K562 (cell line): Measurements from ENCODE around the gene KRT76. TPM values are rescaled to one million over a fixed set of nuclear protein-coding genes. Genes with fewer than 3 reads are reported as not detected.

Source experiments
- BHLHE40 ChIP-seq: IDR thresholded peaks from 2 replicates; pipeline ENCODE4 v1.6.1; 2011; ENCODE audit warnings: low read length, improper control_type of control experiment
- CBFA2T3 ChIP-seq: fragments of 450-650 bp; IDR thresholded peaks from 2 replicates; pipeline ENCODE4 v1.6.1; 2017
- CXXC5 ChIP-seq: fragments of 250-450 bp; sonication (Bioruptor Pico); IDR thresholded peaks from 2 replicates; pipeline ENCODE4 v1.8.0; 2022; ENCODE audit warnings: inconsistent platforms, mild to moderate bottlenecking, moderate library complexity
- E2F6 ChIP-seq, 2 experiments: IDR thresholded peaks; 2 replicates each; pipeline ENCODE4 v1.6.1; 2011; ENCODE audit warnings: borderline replicate concordance in 1 of 2, control low read depth in 1 of 2, low read depth in 1 of 2, low read length in 1 of 2, mild to moderate bottlenecking in 1 of 2, mixed read lengths in 1 of 2, moderate library complexity in 1 of 2; ENCODE audit not compliant: insufficient read depth in 1 of 2, insufficient read length in 1 of 2, poor library complexity in 1 of 2, severe bottlenecking in 1 of 2; ENCODE audit errors: extremely low read depth in 1 of 2
- ESRRA ChIP-seq: fragments of 450-650 bp; IDR thresholded peaks from 2 replicates; pipeline ENCODE4 v1.6.1; 2014; ENCODE audit warnings: low read depth, mild to moderate bottlenecking, moderate library complexity, borderline replicate concordance
- GABPA ChIP-seq: fragments of 200-800 bp; sonication (Bioruptor generic); conservative IDR thresholded peaks from 2 replicates; pipeline ENCODE4 v1.6.1; 2016; ENCODE audit warnings: low read depth, missing genetic modification characterization, missing compliant biosample characterization
- GABPB2 ChIP-seq: fragments of 250-450 bp; sonication (Bioruptor Pico); conservative IDR thresholded peaks from 2 replicates; pipeline ENCODE4 v1.5.1; 2021; ENCODE audit warnings: mild to moderate bottlenecking
- HNRNPLL ChIP-seq: fragments of 200-400 bp; formaldehyde crosslinking; IDR thresholded peaks from 2 replicates; pipeline ENCODE4 v1.6.1; 2017; ENCODE audit warnings: low read length, low read depth, mild to moderate bottlenecking; ENCODE audit not compliant: poor library complexity, severe bottlenecking
- L3MBTL2 ChIP-seq: fragments of 450-650 bp; IDR thresholded peaks from 2 replicates; pipeline ENCODE4 v1.6.1; 2016; ENCODE audit warnings: mild to moderate bottlenecking, moderate library complexity
- MCM2 ChIP-seq: fragments of 450-650 bp; IDR thresholded peaks from 2 replicates; pipeline ENCODE4 v1.6.1; 2017; ENCODE audit warnings: low read depth, mild to moderate bottlenecking
- NR2C2 ChIP-seq, 2 experiments: fragments of 200-800 bp in 1 of 2; sonication (Bioruptor generic) in 1 of 2; sonication (generic) in 1 of 2; formaldehyde crosslinking in 1 of 2; IDR thresholded peaks; 2 replicates each; pipeline versions ENCODE4 v1.6.1 to v1.8.0; 2016 to 2022; ENCODE audit warnings: mild to moderate bottlenecking in 1 of 2, missing compliant biosample characterization in 1 of 2, missing genetic modification characterization in 1 of 2, missing genetic modification reagents in 1 of 2
- POLR2A ChIP-seq: fragments of 450-650 bp; conservative IDR thresholded peaks from 2 replicates; pipeline ENCODE4 v1.6.1; 2016
- RBM14 ChIP-seq: fragments of 200-400 bp; formaldehyde crosslinking; IDR thresholded peaks from 2 replicates; pipeline ENCODE4 v1.6.1; 2018; ENCODE audit warnings: low read depth, mild to moderate bottlenecking, low read length, moderate library complexity, borderline replicate concordance; ENCODE audit not compliant: insufficient read depth
- RCOR1 ChIP-seq, 2 experiments: IDR thresholded peaks; 2 replicates each; pipeline ENCODE4 v1.6.1; 2012; ENCODE audit warnings: low read depth in 2 of 2, low read length in 2 of 2, borderline replicate concordance in 1 of 2, improper control_type of control experiment in 1 of 2
- RUNX1 ChIP-seq: sonication (generic); IDR thresholded peaks from 2 replicates; pipeline ENCODE4 v1.6.1; 2016; ENCODE audit warnings: antibody characterized with exemption, low read depth
- SMARCE1 ChIP-seq: fragments of 450-650 bp; IDR thresholded peaks from 2 replicates; pipeline ENCODE4 v1.7.1; 2016; ENCODE audit warnings: mild to moderate bottlenecking
- SPI1 ChIP-seq: IDR thresholded peaks from 2 replicates; pipeline ENCODE4 v1.6.1; 2011; ENCODE audit warnings: low read depth, low read length, control low read depth, borderline replicate concordance
- ZKSCAN1 ChIP-seq: fragments of 150-350 bp; IDR thresholded peaks from 2 replicates; pipeline ENCODE4 v1.6.1; 2016; ENCODE audit warnings: low read depth, low read length
- ZNF263 ChIP-seq: sonication (generic); formaldehyde crosslinking; IDR thresholded peaks from 2 replicates; pipeline ENCODE4 v1.8.0; 2022; ENCODE audit warnings: mild to moderate bottlenecking, missing genetic modification reagents, borderline replicate concordance
- polyA plus RNA-seq, 8 experiments: library from polyadenylated mRNA; depleted of rRNA in 4 of 8; stranded (reverse) in 5 of 8; unstranded in 3 of 8; fragments of >200 nt; fragmentation: Nextera tagmentation in 2 of 8; fragmentation: Illumina TruSeq in 1 of 8; extraction: Ambion mirVana in 2 of 8; extraction: Trizol in 1 of 8; gene quantifications; 2 replicates each; pipeline versions ENCODE4 v1.2.1 to v1.2.3, GENCODE V29; 2011 to 2014; ENCODE audit warnings: inconsistent platforms in 1 of 8, missing spikeins in 1 of 8
- total RNA-seq, 7 experiments: library from RNA; depleted of rRNA in 6 of 7; stranded (reverse); fragments of >200 nt in 6 of 7; fragmentation: Illumina TruSeq in 2 of 7; extraction: Trizol in 2 of 7; gene quantifications; 2 replicates each; pipeline versions ENCODE4 v1.2.1 to v1.2.3, GENCODE V29; 2011 to 2021; ENCODE audit warnings: low replicate concordance in 1 of 7
- TF ChIP-seq, protein P1 (sequence below): fragments of 150-350 bp; conservative IDR thresholded peaks from 2 replicates; pipeline ENCODE4 v1.6.1; 2014; ENCODE audit warnings: low read length
- TF ChIP-seq, protein P2 (sequence below): fragments of 450-650 bp; IDR thresholded peaks from 2 replicates; pipeline ENCODE4 v1.7.1; 2018; ENCODE audit warnings: mild to moderate bottlenecking, low read depth; ENCODE audit not compliant: partially characterized antibody

The KRT76 gene
- total and polyA plus RNA-seq, 9 of the 15 experiments (the other 6 are each of a cell fraction or from before 2014, with no cell fraction given), result not detected

- TF ChIP-seq E2F6 (IDR thresholded peaks at IDR 0.05; ENCODE audit: borderline replicate concordance in 1 of 2, extremely low read depth in 1 of 2, insufficient read depth in 1 of 2, insufficient read length in 1 of 2, low read depth in 1 of 2, low read length in 1 of 2, poor library complexity in 1 of 2, severe bottlenecking in 1 of 2), result peak; percentile 64 to 71
- TF ChIP-seq SPI1, result 0 out of 2 replicates have a peak, but pooled peaks have one; percentile 19
- TF ChIP-seq SMARCE1, result no peak
- TF ChIP-seq, protein P1, sequence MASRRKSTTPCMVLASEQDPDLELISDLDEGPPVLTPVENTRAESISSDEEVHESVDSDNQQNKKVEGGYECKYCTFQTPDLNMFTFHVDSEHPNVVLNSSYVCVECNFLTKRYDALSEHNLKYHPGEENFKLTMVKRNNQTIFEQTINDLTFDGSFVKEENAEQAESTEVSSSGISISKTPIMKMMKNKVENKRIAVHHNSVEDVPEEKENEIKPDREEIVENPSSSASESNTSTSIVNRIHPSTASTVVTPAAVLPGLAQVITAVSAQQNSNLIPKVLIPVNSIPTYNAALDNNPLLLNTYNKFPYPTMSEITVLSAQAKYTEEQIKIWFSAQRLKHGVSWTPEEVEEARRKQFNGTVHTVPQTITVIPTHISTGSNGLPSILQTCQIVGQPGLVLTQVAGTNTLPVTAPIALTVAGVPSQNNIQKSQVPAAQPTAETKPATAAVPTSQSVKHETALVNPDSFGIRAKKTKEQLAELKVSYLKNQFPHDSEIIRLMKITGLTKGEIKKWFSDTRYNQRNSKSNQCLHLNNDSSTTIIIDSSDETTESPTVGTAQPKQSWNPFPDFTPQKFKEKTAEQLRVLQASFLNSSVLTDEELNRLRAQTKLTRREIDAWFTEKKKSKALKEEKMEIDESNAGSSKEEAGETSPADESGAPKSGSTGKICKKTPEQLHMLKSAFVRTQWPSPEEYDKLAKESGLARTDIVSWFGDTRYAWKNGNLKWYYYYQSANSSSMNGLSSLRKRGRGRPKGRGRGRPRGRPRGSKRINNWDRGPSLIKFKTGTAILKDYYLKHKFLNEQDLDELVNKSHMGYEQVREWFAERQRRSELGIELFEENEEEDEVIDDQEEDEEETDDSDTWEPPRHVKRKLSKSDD, result no peak
- TF ChIP-seq L3MBTL2, result peak; percentile 81
- peak; percentile 54 for TF ChIP-seq BHLHE40
- TF ChIP-seq NR2C2 (CRISPR knock-in tag; IDR thresholded peaks at IDR 0.05), result no peak
- no peak for TF ChIP-seq NR2C2 (tag; IDR thresholded peaks at IDR 0.05)
- peak in 1 of 2 experiments; percentile 52; a peak in 1 of 4 replicates for TF ChIP-seq RCOR1 (IDR thresholded peaks at IDR 0.05; ENCODE audit: borderline replicate concordance in 1 of 2, low read depth in 2 of 2, low read length in 2 of 2)
- no peak for TF ChIP-seq GABPB2 (CRISPR knock-in tag)
- no peak for TF ChIP-seq MCM2
- peak; percentile 66 for TF ChIP-seq HNRNPLL
- TF ChIP-seq CBFA2T3, result peak; percentile 70
- peak; percentile 77 for TF ChIP-seq CXXC5
- TF ChIP-seq RUNX1, result 0 out of 2 replicates have a peak, but pooled peaks have one; percentile 20
- TF ChIP-seq RBM14, result no peak
- TF ChIP-seq ZNF263 (CRISPR knock-in tag), result peak; percentile 66
- peak; percentile 52; the same call in 1 of the 2 replicates for TF ChIP-seq ESRRA
- 0 out of 2 replicates have a peak, but pooled peaks have one; percentile 32 for TF ChIP-seq POLR2A
- TF ChIP-seq ZKSCAN1, result 0 out of 2 replicates have a peak, but pooled peaks have one; percentile 22
- peak; percentile 67 for TF ChIP-seq GABPA
- TF ChIP-seq, protein P2, sequence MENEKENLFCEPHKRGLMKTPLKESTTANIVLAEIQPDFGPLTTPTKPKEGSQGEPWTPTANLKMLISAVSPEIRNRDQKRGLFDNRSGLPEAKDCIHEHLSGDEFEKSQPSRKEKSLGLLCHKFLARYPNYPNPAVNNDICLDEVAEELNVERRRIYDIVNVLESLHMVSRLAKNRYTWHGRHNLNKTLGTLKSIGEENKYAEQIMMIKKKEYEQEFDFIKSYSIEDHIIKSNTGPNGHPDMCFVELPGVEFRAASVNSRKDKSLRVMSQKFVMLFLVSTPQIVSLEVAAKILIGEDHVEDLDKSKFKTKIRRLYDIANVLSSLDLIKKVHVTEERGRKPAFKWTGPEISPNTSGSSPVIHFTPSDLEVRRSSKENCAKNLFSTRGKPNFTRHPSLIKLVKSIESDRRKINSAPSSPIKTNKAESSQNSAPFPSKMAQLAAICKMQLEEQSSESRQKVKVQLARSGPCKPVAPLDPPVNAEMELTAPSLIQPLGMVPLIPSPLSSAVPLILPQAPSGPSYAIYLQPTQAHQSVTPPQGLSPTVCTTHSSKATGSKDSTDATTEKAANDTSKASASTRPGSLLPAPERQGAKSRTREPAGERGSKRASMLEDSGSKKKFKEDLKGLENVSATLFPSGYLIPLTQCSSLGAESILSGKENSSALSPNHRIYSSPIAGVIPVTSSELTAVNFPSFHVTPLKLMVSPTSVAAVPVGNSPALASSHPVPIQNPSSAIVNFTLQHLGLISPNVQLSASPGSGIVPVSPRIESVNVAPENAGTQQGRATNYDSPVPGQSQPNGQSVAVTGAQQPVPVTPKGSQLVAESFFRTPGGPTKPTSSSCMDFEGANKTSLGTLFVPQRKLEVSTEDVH, result no peak
Observed at GRCh38 chr12:52789637-52790426, 12.7 kb upstream of the KRT76 start (continued).
